Erythroblast (primary cell): Measurements from ENCODE around the gene ASMTL.

Experiments used
- DNase-seq, 2 experiments: peaks; one replicate each; lab custom pipeline; 2025; lab: John Stamatoyannopoulos, UW
- GATA1 ChIP-seq: IDR thresholded peaks from 2 replicates; pipeline ENCODE4 v1.6.1; 2011; ENCODE audit warnings: low read depth, mild to moderate bottlenecking, control low read depth, low read length, moderate library complexity
- POLR2A ChIP-seq: IDR thresholded peaks from 2 replicates; pipeline ENCODE4 v1.6.1; 2011; ENCODE audit warnings: mild to moderate bottlenecking, low read length

The ASMTL gene

GRCh38 chrX:1472975-1473374 lies 20.3 kb upstream of the ASMTL start:
- no peak for DNase-seq
- TF ChIP-seq POLR2A (no peak), GATA1 (no peak)

GRCh38 chrX:1468250-1468772 lies 15.6 kb upstream of the ASMTL start:
- TF ChIP-seq GATA1 (no peak), POLR2A (peak; percentile 52)
- DNase-seq, result peak; percentile 7 to 12

- no peak for DNase-seq
- TF ChIP-seq POLR2A (no peak), GATA1 (no peak)
Observed at GRCh38 chrX:1466971-1467561, 14.4 kb upstream of the ASMTL start.

- DNase-seq, result no peak
- no peak for TF ChIP-seq POLR2A
- TF ChIP-seq GATA1, result no peak
Observed at GRCh38 chrX:1466232-1466661, 13.5 kb upstream of the ASMTL start.

- TF ChIP-seq GATA1, result no peak
- no peak for TF ChIP-seq POLR2A
- DNase-seq, result no peak
Observed at GRCh38 chrX:1465286-1466231, 12.8 kb upstream of the ASMTL start.

GRCh38 chrX:1464971-1465285 lies 12.2 kb upstream of the ASMTL start:
- no peak for DNase-seq
- no peak for TF ChIP-seq GATA1

- TF ChIP-seq POLR2A (no peak), GATA1 (no peak)
- no peak for DNase-seq
Observed at GRCh38 chrX:1464041-1464970, 11.6 kb upstream of the ASMTL start.

- TF ChIP-seq POLR2A (no peak), GATA1 (no peak)
Observed at GRCh38 chrX:1463581-1463980, 10.9 kb upstream of the ASMTL start.

GRCh38 chrX:1462596-1463251 lies 10.0 kb upstream of the ASMTL start:
- TF ChIP-seq POLR2A (no peak), GATA1 (no peak)
- DNase-seq, result peak; percentile 61 to 71

More at GRCh38 chrX:1463581-1463980, 10.9 kb upstream of the ASMTL start:
- DNase-seq, result no peak

GRCh38 chrX:1462110-1462509 lies 9.4 kb upstream of the ASMTL start:
- TF ChIP-seq POLR2A (no peak), GATA1 (peak; percentile 4)
- DNase-seq, result no peak

- TF ChIP-seq GATA1, result no peak
- no peak for TF ChIP-seq POLR2A
- no peak for DNase-seq
Observed at GRCh38 chrX:1455948-1456280, 3.2 kb upstream of the ASMTL start.

- DNase-seq, result no peak
- TF ChIP-seq GATA1, result no peak
- no peak for TF ChIP-seq POLR2A
Observed at GRCh38 chrX:1453951-1454785, 1.5 kb upstream of the ASMTL start.

- no peak for DNase-seq
- TF ChIP-seq POLR2A (no peak), GATA1 (no peak)
Observed at GRCh38 chrX:1453395-1453783, 680 bp upstream of the ASMTL start.
